Panc1 (cell line): ENCODE data around the gene FAT2. TPM values are rescaled to one million over a fixed set of nuclear protein-coding genes. Genes with fewer than 3 reads are reported as not detected.

Experiments used
- ATAC-seq: fragments of 200-7000 bp; cut with Tn5 transposase; 2 replicates; pipeline ENCODE4 v1.9.1; 2020; ENCODE audit warnings: mild to moderate bottlenecking, moderate library complexity
- BruUV-seq: library from RNA; stranded (reverse); fragments of 400-500 nt; replicated peaks from 2 replicates; lab custom pipeline; 2021; lab: Mats Ljungman, UMichigan
- CTCF ChIA-PET: fragments of 300-600 bp; sonication (Branson Sonifier 250); formaldehyde crosslinking; loops from one replicate; lab custom pipeline; 2022; ENCODE audit warnings: antibody characterized with exemption; lab: Charles Lee
- POLR2A ChIA-PET: fragments of 300-600 bp; sonication (Branson Sonifier 250); formaldehyde crosslinking; loops from one replicate; lab custom pipeline; 2022; ENCODE audit warnings: antibody characterized with exemption; lab: Charles Lee
- DNase-seq: peaks from one replicate; pipeline ENCODE4 v3.0.0-alpha.2; 2010; ENCODE audit warnings: low read depth, low spot score
- H3K27ac ChIP-seq: 2 replicates; pipeline ENCODE4 v1.5.1; 2011; ENCODE audit warnings: mild to moderate bottlenecking, low read length, inconsistent platforms
- H3K27me3 ChIP-seq: fragments of 200-500 bp; sonication (Bioruptor generic); 2 replicates; pipeline ENCODE4 v1.6.0; 2014; ENCODE audit warnings: low read length, inconsistent platforms; ENCODE audit not compliant: control insufficient read depth, insufficient read depth
- H3K36me3 ChIP-seq: fragments of 200-500 bp; sonication (Bioruptor generic); 2 replicates; pipeline ENCODE4 v1.5.1; 2014; ENCODE audit warnings: inconsistent platforms, mild to moderate bottlenecking, low read length, moderate library complexity; ENCODE audit not compliant: control insufficient read depth, insufficient read depth
- H3K4me1 ChIP-seq: 2 replicates; pipeline ENCODE4 v1.5.1; 2011; ENCODE audit warnings: inconsistent platforms, mild to moderate bottlenecking, low read length, moderate library complexity; ENCODE audit not compliant: control insufficient read depth, insufficient read depth
- H3K4me3 ChIP-seq, 2 experiments: 2 replicates each; pipeline ENCODE4 v1.5.1; 2011 to 2012; ENCODE audit warnings: low read depth in 2 of 2, low read length in 2 of 2, mild to moderate bottlenecking in 2 of 2, inconsistent platforms in 1 of 2, moderate library complexity in 1 of 2
- H3K9me3 ChIP-seq: fragments of 200-500 bp; sonication (Bioruptor generic); 2 replicates; pipeline ENCODE4 v1.5.1; 2014; ENCODE audit warnings: low read depth, mild to moderate bottlenecking, inconsistent platforms, low read length, moderate library complexity; ENCODE audit not compliant: control insufficient read depth, insufficient read depth
- POLR2AphosphoS5 ChIP-seq: IDR thresholded peaks from 2 replicates; pipeline ENCODE4 v1.6.1; 2012; ENCODE audit warnings: mild to moderate bottlenecking, low read depth, low read length, moderate library complexity
- SIN3A ChIP-seq: IDR thresholded peaks from 2 replicates; pipeline ENCODE4 v1.6.1; 2012; ENCODE audit warnings: low read depth, mild to moderate bottlenecking, low read length, moderate library complexity, borderline replicate concordance; ENCODE audit not compliant: insufficient read depth
- TCF7L2 ChIP-seq: IDR thresholded peaks from 2 replicates; pipeline ENCODE4 v1.6.1; 2011; ENCODE audit warnings: mild to moderate bottlenecking, low read depth, low read length, inconsistent platforms
- in situ Hi-C: cut with HindIII; loops from 2 replicates; pipeline ENCODE4 v1.10.0; 2016; ENCODE audit warnings: low sequenced_read_pairs, low pct_unique_long_range_greater_than_20kb
- intact Hi-C: fragments of 100-400 bp; cut with micrococcal nuclease; formaldehyde crosslinking; loops from one replicate; pipeline ENCODE4 v1.10.0; 2022; ENCODE audit not compliant: unreplicated experiment
- total RNA-seq: library from RNA; stranded (reverse); gene quantifications from one replicate; pipeline ENCODE4 v1.2.1, GENCODE V29; 2021; ENCODE audit not compliant: unreplicated experiment
- TF ChIP-seq, protein P1 (sequence below), 2 experiments: IDR thresholded peaks; 2 replicates each; pipeline ENCODE4 v1.6.1; 2011 to 2012; ENCODE audit warnings: low read depth in 2 of 2, control low read depth in 1 of 2, low read length in 1 of 2, mild to moderate bottlenecking in 1 of 2, moderate library complexity in 1 of 2; ENCODE audit not compliant: insufficient read depth in 1 of 2
- TF ChIP-seq, protein P2 (sequence below): fragments of 450-650 bp; IDR thresholded peaks from 2 replicates; pipeline ENCODE4 v1.5.1; 2017; ENCODE audit warnings: mild to moderate bottlenecking

FAT2 gene
- total RNA-seq, 1 experiment from 2014 or later: not detected

GRCh38 chr5:151557951-151558350, 33.2 kb downstream of the FAT2 start:
- intact Hi-C loops: no loop called here
- H3K4me3 ChIP-seq: no peak overlapping the region
- no peaks in the 10 kb centered on the region for H3K9me3 ChIP-seq
- H3K27ac ChIP-seq: no peak overlapping the region
- POLR2A ChIA-PET: no interaction called here
- in situ Hi-C loops: no loop called here
- DNase-seq (no peak), ATAC-seq (no peak)
- CTCF ChIA-PET: no interaction called here
- H3K4me1 ChIP-seq: no peaks in the 10 kb centered on the region
- no peaks in the 10 kb centered on the region for H3K36me3 ChIP-seq
- BruUV-seq: no TSS peak
- TF ChIP-seq SIN3A (no peak), POLR2AphosphoS5 (no peak), TCF7L2 (no peak)
- TF ChIP-seq, protein P1, sequence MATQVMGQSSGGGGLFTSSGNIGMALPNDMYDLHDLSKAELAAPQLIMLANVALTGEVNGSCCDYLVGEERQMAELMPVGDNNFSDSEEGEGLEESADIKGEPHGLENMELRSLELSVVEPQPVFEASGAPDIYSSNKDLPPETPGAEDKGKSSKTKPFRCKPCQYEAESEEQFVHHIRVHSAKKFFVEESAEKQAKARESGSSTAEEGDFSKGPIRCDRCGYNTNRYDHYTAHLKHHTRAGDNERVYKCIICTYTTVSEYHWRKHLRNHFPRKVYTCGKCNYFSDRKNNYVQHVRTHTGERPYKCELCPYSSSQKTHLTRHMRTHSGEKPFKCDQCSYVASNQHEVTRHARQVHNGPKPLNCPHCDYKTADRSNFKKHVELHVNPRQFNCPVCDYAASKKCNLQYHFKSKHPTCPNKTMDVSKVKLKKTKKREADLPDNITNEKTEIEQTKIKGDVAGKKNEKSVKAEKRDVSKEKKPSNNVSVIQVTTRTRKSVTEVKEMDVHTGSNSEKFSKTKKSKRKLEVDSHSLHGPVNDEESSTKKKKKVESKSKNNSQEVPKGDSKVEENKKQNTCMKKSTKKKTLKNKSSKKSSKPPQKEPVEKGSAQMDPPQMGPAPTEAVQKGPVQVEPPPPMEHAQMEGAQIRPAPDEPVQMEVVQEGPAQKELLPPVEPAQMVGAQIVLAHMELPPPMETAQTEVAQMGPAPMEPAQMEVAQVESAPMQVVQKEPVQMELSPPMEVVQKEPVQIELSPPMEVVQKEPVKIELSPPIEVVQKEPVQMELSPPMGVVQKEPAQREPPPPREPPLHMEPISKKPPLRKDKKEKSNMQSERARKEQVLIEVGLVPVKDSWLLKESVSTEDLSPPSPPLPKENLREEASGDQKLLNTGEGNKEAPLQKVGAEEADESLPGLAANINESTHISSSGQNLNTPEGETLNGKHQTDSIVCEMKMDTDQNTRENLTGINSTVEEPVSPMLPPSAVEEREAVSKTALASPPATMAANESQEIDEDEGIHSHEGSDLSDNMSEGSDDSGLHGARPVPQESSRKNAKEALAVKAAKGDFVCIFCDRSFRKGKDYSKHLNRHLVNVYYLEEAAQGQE (IDR thresholded peaks at IDR 0.05; ENCODE audit: insufficient read depth in 1 of 2, low read depth in 2 of 2, low read length in 1 of 2): no peak
- TF ChIP-seq, protein P2, sequence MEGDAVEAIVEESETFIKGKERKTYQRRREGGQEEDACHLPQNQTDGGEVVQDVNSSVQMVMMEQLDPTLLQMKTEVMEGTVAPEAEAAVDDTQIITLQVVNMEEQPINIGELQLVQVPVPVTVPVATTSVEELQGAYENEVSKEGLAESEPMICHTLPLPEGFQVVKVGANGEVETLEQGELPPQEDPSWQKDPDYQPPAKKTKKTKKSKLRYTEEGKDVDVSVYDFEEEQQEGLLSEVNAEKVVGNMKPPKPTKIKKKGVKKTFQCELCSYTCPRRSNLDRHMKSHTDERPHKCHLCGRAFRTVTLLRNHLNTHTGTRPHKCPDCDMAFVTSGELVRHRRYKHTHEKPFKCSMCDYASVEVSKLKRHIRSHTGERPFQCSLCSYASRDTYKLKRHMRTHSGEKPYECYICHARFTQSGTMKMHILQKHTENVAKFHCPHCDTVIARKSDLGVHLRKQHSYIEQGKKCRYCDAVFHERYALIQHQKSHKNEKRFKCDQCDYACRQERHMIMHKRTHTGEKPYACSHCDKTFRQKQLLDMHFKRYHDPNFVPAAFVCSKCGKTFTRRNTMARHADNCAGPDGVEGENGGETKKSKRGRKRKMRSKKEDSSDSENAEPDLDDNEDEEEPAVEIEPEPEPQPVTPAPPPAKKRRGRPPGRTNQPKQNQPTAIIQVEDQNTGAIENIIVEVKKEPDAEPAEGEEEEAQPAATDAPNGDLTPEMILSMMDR: no peak
- peaks cover 2% of the 10 kb centered on the region; the same call in 1 of the 2 replicates for H3K27me3 ChIP-seq

GRCh38 chr5:151557466-151557865, 33.7 kb downstream of the FAT2 start:
- in situ Hi-C loops (no loop called here), intact Hi-C loops (no loop called here)
- no TSS peak for BruUV-seq
- CTCF ChIA-PET: no interaction called here
- H3K4me1 ChIP-seq: no peaks in the 10 kb centered on the region
- H3K27ac ChIP-seq: no peak overlapping the region
- TF ChIP-seq, protein P1 (IDR thresholded peaks at IDR 0.05; ENCODE audit: insufficient read depth in 1 of 2, low read depth in 2 of 2, low read length in 1 of 2): no peak
- TF ChIP-seq, protein P2: no peak
- TF ChIP-seq POLR2AphosphoS5 (no peak), SIN3A (no peak), TCF7L2 (no peak)
- H3K9me3 ChIP-seq: no peaks in the 10 kb centered on the region
- no peak overlapping the region for H3K4me3 ChIP-seq
- peaks cover 2% of the 10 kb centered on the region; the same call in 1 of the 2 replicates for H3K27me3 ChIP-seq
- POLR2A ChIA-PET: no interaction called here
- no peaks in the 10 kb centered on the region for H3K36me3 ChIP-seq
- DNase-seq: no peak
- ATAC-seq: no peak
